HG02588 (cell line): ENCODE data around the gene WNT2.
"Not testable (repeated sequence)": the region's sequence is repeated elsewhere in the genome, so short reads cannot be mapped to it uniquely, and the experiment has no call there.

Source experiments
- ATAC-seq: cut with Tn5 transposase; IDR thresholded peaks from one replicate; pipeline ENCODE4 v1.9.1; 2021; ENCODE audit warnings: mild to moderate bottlenecking, moderate library complexity; ENCODE audit not compliant: unreplicated experiment

Gene WNT2

GRCh38 chr7:117312593-117313580, 10.0 kb downstream of the WNT2 start:
- ATAC-seq: no peak

- ATAC-seq: no peak
These were observed 14.0 kb downstream of the WNT2 start for GRCh38 chr7:117308891-117309290.

- no peak for ATAC-seq
These were observed 20.5 kb downstream of the WNT2 start for GRCh38 chr7:117302396-117302795.

DNA sequence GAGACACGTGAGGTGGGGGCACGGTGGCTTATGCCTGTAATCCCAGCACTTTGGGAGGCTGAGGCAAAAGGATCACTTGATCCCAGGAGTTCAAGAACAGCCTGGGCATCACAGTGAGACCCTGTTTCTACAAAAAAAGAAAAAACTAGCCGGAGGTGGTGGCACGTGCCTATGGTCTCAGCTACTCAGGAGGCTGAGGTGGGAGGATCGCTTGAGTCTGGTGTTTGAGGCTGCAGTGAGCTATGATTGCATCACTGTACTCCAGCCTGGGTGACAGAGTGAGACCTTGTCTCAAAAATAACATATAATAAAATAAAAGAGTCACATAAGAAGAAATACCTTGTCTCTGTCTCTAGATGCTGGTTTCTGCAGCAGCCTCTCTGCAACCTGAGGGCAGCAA, 22.4 kb downstream of the WNT2 start:
- not testable (repeated sequence) for ATAC-seq

DNA sequence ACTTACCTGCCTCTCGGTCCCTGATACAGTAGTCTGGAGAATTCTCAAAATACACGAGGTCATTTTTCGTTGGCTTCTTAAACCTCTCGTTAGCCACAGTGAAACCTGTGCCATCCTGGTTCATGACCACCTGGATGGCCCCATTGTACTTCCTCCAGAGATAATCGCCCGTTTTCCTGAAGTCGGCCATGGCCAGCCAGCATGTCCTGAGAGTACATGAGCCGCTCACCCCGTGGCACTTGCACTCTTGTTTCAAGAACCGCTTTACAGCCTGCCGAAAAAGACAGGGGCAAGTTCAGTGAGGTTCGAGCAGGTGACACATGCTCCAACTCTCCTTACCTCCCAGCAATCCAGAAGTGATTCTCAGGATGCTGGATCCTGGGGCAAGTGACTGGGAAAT, 25.3 kb downstream of the WNT2 start:
- ATAC-seq: no peak

- ATAC-seq: no peak
These were observed 26.8 kb downstream of the WNT2 start for GRCh38 chr7:117296066-117296465.

DNA sequence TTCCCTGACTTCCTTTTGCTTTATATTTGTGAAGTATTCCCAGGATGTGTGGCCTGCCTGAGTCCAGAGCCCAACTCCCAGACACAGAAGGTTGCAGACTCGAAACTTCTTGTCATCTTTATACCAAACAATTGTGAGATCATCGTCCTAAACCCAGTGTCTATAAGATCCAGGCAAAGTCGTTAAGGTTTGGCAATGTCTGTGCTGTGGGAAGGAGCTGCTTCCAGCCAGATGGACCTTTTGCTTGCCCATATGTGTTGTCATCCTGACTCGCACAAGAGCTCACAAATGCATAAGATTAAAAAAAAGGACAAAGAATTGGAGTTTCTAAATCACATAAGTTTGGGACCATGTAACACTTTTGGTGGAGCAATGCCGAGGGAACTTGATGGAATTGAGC, 37.0 kb downstream of the WNT2 start:
- ATAC-seq: no peak

GRCh38 chr7:117284692-117285091, 38.2 kb downstream of the WNT2 start:
- no peak for ATAC-seq

DNA sequence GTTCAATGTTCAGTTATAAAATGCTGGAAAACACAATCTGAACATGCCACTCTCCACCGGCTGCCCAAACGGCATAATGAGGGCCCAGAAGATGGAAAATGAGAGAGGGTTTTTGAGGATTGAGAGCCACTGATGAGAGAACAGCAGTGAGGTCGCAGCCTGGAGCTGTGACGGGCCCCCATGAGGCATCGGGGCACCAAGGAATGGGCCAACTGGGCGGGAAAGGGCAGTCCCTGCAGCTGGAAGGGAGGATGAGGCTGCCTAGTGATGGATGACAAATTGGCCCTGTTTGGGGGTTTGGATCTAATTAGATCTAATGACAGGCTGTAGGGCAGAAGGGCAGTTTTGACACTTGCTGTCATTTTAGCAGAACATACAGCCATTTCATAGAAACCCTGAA, 39.1 kb downstream of the WNT2 start:
- no peak for ATAC-seq

GRCh38 chr7:117283371-117283770, 39.5 kb downstream of the WNT2 start:
- no peak for ATAC-seq

DNA sequence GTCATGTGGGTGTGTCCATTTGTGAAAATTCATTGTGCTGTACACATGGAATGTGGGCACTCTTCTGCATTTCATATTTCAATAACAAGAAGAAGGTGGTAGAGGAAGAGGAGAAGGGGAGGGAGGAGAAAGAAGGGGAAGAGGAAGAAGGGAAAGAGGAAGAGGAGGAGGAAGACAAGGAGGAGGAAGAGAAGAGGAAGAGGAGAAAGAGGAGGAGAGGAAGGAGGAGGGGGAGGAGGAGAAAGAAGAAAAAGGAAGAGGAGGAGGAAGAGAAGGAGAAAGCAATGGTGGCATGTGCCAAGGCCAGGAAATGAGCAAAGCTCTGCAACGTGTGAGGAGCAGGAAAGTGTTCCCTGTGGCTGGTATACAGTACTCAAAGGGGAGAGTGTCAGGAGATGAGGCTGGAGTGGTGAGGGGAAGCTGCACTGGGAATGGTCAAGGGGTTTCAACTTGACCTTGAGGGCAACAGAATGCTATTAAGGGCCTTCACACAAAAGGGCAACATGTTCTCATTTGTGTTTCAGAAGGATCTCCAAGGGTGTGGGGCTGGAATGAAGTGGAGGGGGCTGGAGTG, 40.5 kb downstream of the WNT2 start:
- ATAC-seq: no peak

- no peak for ATAC-seq
These were observed 41.3 kb downstream of the WNT2 start for GRCh38 chr7:117281562-117281961.

DNA sequence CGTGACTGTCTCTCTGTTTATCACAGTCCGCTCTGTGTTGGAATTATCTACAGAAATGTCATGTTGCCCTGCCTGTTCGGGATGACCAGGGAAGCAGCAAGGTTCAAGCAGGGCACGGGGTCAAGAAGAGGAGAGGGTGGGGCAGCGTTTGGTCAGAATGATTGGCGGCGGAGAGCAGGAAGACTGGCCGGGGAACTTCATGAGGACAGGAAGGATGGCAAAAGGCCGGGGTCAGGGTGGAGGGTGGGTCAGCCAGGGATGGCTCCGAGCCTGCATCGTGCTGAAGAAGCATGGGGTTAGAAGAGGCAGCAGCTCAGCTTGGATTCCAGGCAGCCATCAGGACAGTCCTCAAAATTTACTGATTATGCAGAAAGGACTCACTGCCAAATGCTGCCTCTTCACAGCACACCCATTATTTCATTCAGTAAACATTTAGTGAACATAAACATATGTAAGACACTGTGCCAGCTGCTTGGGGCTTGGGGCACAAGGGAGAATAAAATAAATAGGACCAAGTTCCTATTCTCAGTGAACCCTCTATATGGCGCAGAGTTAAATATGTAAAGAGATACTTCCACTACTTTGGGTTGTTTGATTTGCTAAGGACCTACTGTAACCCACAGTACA, 42.8 kb downstream of the WNT2 start:
- ATAC-seq: no peak

GRCh38 chr7:117279203-117279602, 43.7 kb downstream of the WNT2 start:
- ATAC-seq: no peak

GRCh38 chr7:117278040-117278439, 44.8 kb downstream of the WNT2 start:
- no peak for ATAC-seq

DNA sequence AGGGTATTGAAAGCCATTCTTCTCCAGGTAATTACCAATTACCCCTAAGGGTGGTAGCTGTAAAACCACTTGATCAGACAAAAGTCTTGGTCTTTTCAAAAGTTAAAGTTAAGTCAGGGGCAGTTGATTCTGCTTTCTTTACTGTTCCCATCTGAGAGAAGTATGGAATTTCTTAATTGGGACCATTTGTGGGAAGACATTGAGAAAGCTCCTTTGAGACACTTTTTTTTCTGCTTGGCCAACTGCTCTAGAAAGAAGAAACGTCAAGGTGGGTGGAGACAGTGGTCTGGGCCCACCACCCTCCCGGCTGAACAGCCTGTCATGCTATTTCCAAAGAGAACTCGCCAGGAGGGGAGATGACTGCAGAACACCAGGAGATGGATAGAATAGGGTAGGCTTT, 45.3 kb downstream of the WNT2 start:
- ATAC-seq: no peak

DNA sequence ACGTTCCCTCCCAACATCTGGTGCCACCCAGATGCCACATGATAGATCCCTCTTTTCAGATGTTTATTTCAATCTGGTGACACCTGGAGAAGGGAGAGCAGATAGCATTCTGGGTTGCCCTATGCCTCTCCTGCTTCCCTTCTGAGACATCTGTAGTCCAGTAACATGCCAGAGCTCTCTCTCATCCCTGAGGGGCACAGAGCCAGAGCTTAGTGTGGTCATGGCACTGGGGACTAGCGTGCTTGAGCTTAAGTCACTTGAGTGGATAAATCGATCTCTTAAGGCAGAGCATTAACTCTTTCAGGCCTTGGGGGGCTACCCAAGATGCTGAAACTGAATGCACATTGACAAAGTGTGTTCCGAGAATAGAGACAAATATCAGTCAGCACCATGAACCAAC, 47.9 kb downstream of the WNT2 start:
- ATAC-seq: no peak

DNA sequence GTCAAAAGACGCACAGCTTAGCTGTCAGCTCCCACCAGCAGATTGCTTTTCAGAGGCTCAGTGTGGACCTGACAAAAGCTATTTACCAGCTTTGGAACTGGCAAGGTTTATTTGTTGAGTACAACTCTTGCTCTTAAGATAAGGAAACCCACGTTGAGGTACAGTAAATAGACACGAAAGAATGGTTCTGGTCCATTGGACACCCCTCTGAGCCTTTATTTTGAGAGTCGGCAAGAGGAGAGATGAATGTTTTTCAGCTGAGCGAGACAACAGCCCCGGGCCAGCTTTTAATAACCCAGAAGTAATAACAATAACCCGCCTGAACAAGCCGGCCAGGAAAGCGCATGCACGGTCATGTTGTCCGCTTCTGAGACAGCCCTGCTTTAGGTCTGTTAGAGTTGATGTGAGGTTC, 49.0 kb downstream of the WNT2 start:
- no peak for ATAC-seq

- ATAC-seq: no peak
These were observed 49.5 kb downstream of the WNT2 start for GRCh38 chr7:117273325-117273724.

GRCh38 chr7:117272017-117272759, 50.7 kb downstream of the WNT2 start:
- ATAC-seq: no peak

DNA sequence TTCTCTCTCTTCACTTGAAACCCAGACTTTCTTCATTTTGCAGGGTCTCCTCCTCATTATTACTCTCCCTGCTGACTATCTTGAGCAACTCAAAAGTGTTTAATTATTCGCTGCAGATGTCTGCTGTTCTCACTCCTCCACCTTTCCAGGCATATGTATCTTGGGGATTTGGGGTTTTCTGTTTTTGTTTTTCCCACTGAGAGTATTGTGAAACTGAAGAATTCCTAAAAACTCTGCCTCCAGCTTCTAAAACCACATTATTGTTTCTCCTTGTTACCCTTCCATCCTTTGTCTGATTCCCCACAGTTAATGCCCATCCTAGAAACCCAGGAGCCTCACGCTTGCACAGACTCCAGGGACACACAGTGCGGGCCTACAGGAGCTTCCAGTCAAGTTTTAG, 51.3 kb downstream of the WNT2 start:
- ATAC-seq: no peak
